Measurements from ENCODE around the gene EIF4E2. TPM values are rescaled to one million over a fixed set of nuclear protein-coding genes. Genes with fewer than 3 reads are reported as not detected.

Gene EIF4E2
- total RNA-seq, 4 donors from 2014 or later = 26.6 to 54.2 (median 34.1) TPM

DNA sequence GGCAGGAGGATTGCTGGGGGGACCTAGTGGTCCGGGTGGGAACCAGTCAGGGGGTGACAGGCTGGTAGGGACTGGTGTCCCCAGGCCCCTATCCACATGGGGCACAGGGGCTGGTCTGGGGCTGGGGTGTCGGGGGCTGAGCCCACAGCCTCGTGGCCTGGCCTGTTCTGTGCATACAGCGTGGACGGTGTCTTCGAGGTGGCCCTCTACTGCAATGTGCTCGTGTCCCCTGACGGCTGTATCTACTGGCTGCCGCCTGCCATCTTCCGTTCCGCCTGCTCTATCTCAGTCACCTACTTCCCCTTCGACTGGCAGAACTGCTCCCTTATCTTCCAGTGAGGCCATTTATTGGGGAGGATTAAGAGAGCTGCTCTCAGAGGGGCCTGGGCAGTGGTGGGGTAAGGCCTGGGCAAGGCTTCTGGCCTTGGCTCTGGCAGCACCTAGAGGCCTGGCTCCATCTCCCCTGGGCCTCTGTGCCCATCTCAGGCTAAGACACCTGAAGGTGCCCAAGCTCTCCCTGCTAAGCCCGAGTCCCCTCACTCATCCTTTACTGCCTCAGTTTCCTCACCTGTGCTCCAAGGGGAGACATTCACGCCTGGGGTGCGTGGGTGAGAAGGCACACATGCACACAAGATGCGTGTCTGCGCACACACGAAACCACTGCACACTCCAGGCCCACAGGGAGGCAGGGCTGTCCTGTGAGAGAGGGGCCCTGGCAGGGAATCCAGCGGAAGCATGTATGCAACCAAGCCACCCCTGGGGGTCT lies 9.1 kb upstream of the EIF4E2 start:
- Histone ChIP-seq H3K4me1 (peaks cover 8% of the 10 kb centered on the region), H3K4me3 (no peak overlapping the region), H3K9me3 (no peaks in the 10 kb centered on the region), H3K27ac (no peak overlapping the region), H3K27me3 (peaks cover 36% of the 10 kb centered on the region), H3K36me3 (no peaks in the 10 kb centered on the region)
- TF ChIP-seq CTCF (IDR thresholded peaks at IDR 0.05) = no peak
- TF ChIP-seq EP300 (IDR thresholded peaks at IDR 0.05) = no peak
- TF ChIP-seq POLR2AphosphoS5 (IDR thresholded peaks at IDR 0.05) = no peak
- TF ChIP-seq POLR2A (IDR thresholded peaks at IDR 0.05) = no peak
- 62% methylated on average over 19 of the region's 19 CpGs for WGBS
- peak in 1 of 2 donors; percentile 64 for DNase-seq (ENCODE audit: low spot score in 2 of 2)

- Histone ChIP-seq H3K27ac (no peak overlapping the region), H3K27me3 (peaks cover 32% of the 10 kb centered on the region), H3K4me1 (peaks cover 6% of the 10 kb centered on the region), H3K4me3 (no peak overlapping the region), H3K36me3 (peaks cover 3% of the 10 kb centered on the region), H3K9me3 (no peaks in the 10 kb centered on the region)
- WGBS = 72% methylated on average over 9 of the region's 9 CpGs
- peak in 1 of 2 donors; percentile 52 for DNase-seq (ENCODE audit: low spot score in 2 of 2)
- no peak for TF ChIP-seq EP300 (IDR thresholded peaks at IDR 0.05)
- no peak for TF ChIP-seq POLR2AphosphoS5 (IDR thresholded peaks at IDR 0.05)
- TF ChIP-seq POLR2A (IDR thresholded peaks at IDR 0.05) = no peak
- no peak for TF ChIP-seq CTCF (IDR thresholded peaks at IDR 0.05)
Measured at GRCh38 chr2:232541961-232542714, 8.4 kb upstream of the EIF4E2 start.

- 84% methylated on average over 7 of the region's 20 CpGs for WGBS
- H3K9me3 ChIP-seq = no peaks in the 10 kb centered on the region
- TF ChIP-seq EP300 (IDR thresholded peaks at IDR 0.05) = no peak
- TF ChIP-seq CTCF (IDR thresholded peaks at IDR 0.05) = no peak
Measured at GRCh38 chr2:232542715-232543467, 7.6 kb upstream of the EIF4E2 start.

DNA sequence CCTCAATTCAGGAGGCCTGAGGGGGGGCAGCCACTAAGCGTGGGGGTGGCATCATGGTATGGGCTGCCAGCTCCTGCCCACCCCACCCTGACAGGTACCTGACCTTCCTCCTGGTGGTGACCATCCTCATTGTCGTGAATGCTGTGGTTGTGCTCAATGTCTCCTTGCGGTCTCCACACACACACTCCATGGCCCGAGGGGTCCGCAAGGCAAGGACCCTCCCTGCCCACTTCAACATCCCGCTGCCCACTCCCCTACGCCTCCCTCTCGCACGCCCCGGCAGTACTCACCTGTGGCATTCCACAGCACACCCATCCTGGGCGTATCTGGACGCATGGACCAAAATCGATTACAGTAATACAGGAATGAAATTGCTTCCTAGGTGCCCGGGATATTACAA lies 7.0 kb upstream of the EIF4E2 start:
- no peak for DNase-seq (ENCODE audit: low spot score in 2 of 2)
- WGBS = 91% methylated on average over 14 of the region's 14 CpGs
- Histone ChIP-seq H3K4me1 (peaks cover 5% of the 10 kb centered on the region), H3K27ac (no peak overlapping the region), H3K4me3 (no peak overlapping the region), H3K36me3 (peaks cover 3% of the 10 kb centered on the region), H3K27me3 (peaks cover 23% of the 10 kb centered on the region), H3K9me3 (no peaks in the 10 kb centered on the region)
- TF ChIP-seq EP300 (IDR thresholded peaks at IDR 0.05) (no peak), POLR2AphosphoS5 (IDR thresholded peaks at IDR 0.05) (no peak), CTCF (IDR thresholded peaks at IDR 0.05) (no peak), POLR2A (IDR thresholded peaks at IDR 0.05) (no peak)

More at GRCh38 chr2:232542715-232543467, 7.6 kb upstream of the EIF4E2 start:
- Histone ChIP-seq H3K27ac (no peak overlapping the region), H3K27me3 (peaks cover 26% of the 10 kb centered on the region), H3K36me3 (peaks cover 3% of the 10 kb centered on the region), H3K4me3 (no peak overlapping the region), H3K4me1 (peaks cover 5% of the 10 kb centered on the region)
- peak in 1 of 2 donors; percentile 70 for DNase-seq (ENCODE audit: low spot score in 2 of 2)
